ENCODE results near the gene CLOCK.

DNA sequence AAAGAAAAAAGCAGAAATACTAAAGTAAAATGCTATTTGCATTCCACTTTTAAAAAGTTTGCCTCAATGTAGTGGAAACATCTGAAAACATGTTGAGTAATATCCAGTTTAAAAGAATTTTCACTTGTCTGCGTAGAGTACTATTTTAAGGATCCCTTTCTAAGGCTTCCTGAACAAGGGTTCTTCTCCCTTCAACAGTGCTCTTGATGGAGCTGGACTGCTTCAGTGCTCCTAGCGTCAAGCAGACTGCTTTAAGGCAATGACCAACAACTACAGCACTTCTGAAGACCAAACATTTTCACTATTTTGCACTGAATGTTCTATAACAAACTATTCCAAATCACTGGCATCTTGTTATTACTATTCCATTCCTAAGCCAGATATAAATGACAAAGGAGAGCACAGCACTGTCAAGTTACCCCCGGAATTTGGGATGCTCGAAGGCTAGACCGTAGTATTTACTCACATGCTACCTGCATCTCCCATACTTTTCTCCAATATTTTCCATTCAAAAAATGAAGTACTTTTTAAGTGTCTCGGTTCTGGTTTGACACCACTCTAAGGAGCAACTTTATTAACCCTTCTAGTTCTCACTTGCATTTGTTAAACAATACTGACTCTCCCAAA, 114.9 kb downstream of the CLOCK start:
- TF ChIP-seq POLR2AphosphoS5 (IDR thresholded peaks at IDR 0.05): no peak
- no peak for TF ChIP-seq POLR2A (IDR thresholded peaks at IDR 0.05)
